HepG2 (cell line): ENCODE measurements around the gene GJC1. TPM values are rescaled to one million over a fixed set of nuclear protein-coding genes. Genes with fewer than 3 reads are reported as not detected.

ENCODE experiments used
- BCLAF1 ChIP-seq: fragments of 450-650 bp; IDR thresholded peaks from 2 replicates; pipeline ENCODE4 v1.6.1; 2017; ENCODE audit warnings: mild to moderate bottlenecking
- CEBPB ChIP-seq: IDR thresholded peaks from 2 replicates; pipeline ENCODE4 v1.6.1; 2011; ENCODE audit warnings: low read depth, low read length, improper control_type of control experiment, borderline replicate concordance
- E2F5 ChIP-seq: sonication (generic); formaldehyde crosslinking; conservative IDR thresholded peaks from 2 replicates; pipeline ENCODE4 v1.4.0; 2020; ENCODE audit warnings: missing genetic modification reagents
- MTF1 ChIP-seq: sonication (generic); formaldehyde crosslinking; IDR thresholded peaks from 2 replicates; pipeline ENCODE4 v1.5.0; 2020; ENCODE audit warnings: missing genetic modification reagents
- PATZ1 ChIP-seq: sonication (generic); formaldehyde crosslinking; IDR thresholded peaks from 2 replicates; pipeline ENCODE4 v1.4.0; 2020; ENCODE audit warnings: missing genetic modification reagents
- YEATS4 ChIP-seq: sonication (generic); formaldehyde crosslinking; IDR thresholded peaks from 2 replicates; pipeline ENCODE4 v1.4.0; 2020; ENCODE audit warnings: missing genetic modification reagents, borderline replicate concordance
- ZBTB40 ChIP-seq, 2 experiments: fragments of 450-650 bp in 1 of 2; sonication (generic) in 1 of 2; formaldehyde crosslinking in 1 of 2; IDR thresholded peaks; 2 replicates each; pipeline versions ENCODE4 v1.6.1 to v1.8.0; 2016 to 2022; ENCODE audit warnings: antibody characterized with exemption in 1 of 2, mild to moderate bottlenecking in 1 of 2, missing genetic modification reagents in 1 of 2
- ZFP36L1 ChIP-seq: sonication (generic); formaldehyde crosslinking; IDR thresholded peaks from 2 replicates; pipeline ENCODE4 v1.8.0; 2022; ENCODE audit warnings: mild to moderate bottlenecking, missing genetic modification reagents, moderate library complexity
- ZNF660 ChIP-seq: sonication (generic); formaldehyde crosslinking; IDR thresholded peaks from 2 replicates; pipeline ENCODE4 v1.5.1; 2020; ENCODE audit warnings: mild to moderate bottlenecking, low read depth, missing genetic modification reagents, borderline replicate concordance
- ZSCAN5A ChIP-seq: sonication (generic); formaldehyde crosslinking; IDR thresholded peaks from 2 replicates; pipeline ENCODE4 v1.8.0; 2022; ENCODE audit warnings: mild to moderate bottlenecking, missing genetic modification reagents, borderline replicate concordance
- polyA plus RNA-seq, 8 experiments: library from polyadenylated mRNA; depleted of rRNA in 3 of 8; stranded (reverse) in 7 of 8; unstranded in 1 of 8; fragments of >200 nt; fragmentation: Illumina TruSeq in 4 of 8; extraction: Trizol in 4 of 8; gene quantifications; 2 replicates each; pipeline versions ENCODE4 v1.2.1 to v1.2.3, GENCODE V29; 2011 to 2016; ENCODE audit warnings: low read depth in 4 of 8, missing spikeins in 1 of 8, mixed read lengths in 1 of 8; ENCODE audit not compliant: insufficient read depth in 1 of 8
- total RNA-seq, 5 experiments: library from RNA; depleted of rRNA; stranded (reverse); fragments of >200 nt; fragmentation: Illumina TruSeq; extraction: Trizol; gene quantifications; 2 replicates each; pipeline ENCODE4 v1.2.3, GENCODE V29; 2016; ENCODE audit warnings: low read depth in 1 of 5

GJC1 gene
- total and polyA plus RNA-seq, 2 of the 13 experiments (the other 11 are each of a cell fraction or from before 2014, with no cell fraction given) = 1.7 TPM

GRCh38 chr17:44829523-44830358, at the start of gene GJC1 (continued):
- TF ChIP-seq ZSCAN5A (CRISPR knock-in tag) (peak; percentile 24; the same call in 1 of the 2 replicates), YEATS4 (CRISPR knock-in tag) (no peak), PATZ1 (CRISPR knock-in tag) (no peak), ZBTB40 (IDR thresholded peaks at IDR 0.05) (no peak), ZBTB40 (CRISPR knock-in tag; IDR thresholded peaks at IDR 0.05) (no peak), ZFP36L1 (CRISPR knock-in tag) (no peak), ZNF660 (CRISPR knock-in tag) (no peak), E2F5 (CRISPR knock-in tag) (no peak), MTF1 (CRISPR knock-in tag) (no peak), CEBPB (no peak), BCLAF1 (no peak)
